ENCODE data around the gene SIN3B. TPM values are rescaled to one million over a fixed set of nuclear protein-coding genes. Genes with fewer than 3 reads are reported as not detected.

Gene SIN3B
- total and polyA plus RNA-seq, 12 donors = 22.8 to 133 (median 35.9) TPM

- 63 to 74% (median 67%) methylated on average over 2 to 4 of the region's 4 CpGs for WGBS, 4 donors
- Histone ChIP-seq H3K36me3 (replicated peaks in 1 of 2) (no peaks in the 10 kb centered on the region), H3K4me3 (no peak overlapping the region), H3K9me3 (replicated peaks in 1 of 3) (no peaks in the 10 kb centered on the region), H3K27ac (no peak overlapping the region), H3K27me3 (no peaks in the 10 kb centered on the region), H3K4me1 (replicated peaks in 1 of 2) (peaks cover 10 to 11% of the 10 kb centered on the region in 2 donors)
- intact Hi-C loops (cut with DNase I) = no loop called here
- TF ChIP-seq CTCF (IDR thresholded peaks at IDR 0.05) (no peak), POLR2A (IDR thresholded peaks at IDR 0.05) (no peak)
- no peak for DNase-seq
These were observed 63.2 kb downstream of the SIN3B start for GRCh38 chr19:16892436-16892835.

GRCh38 chr19:16892868-16893685 is 63.9 kb downstream of the SIN3B start:
- Histone ChIP-seq H3K9me3 (replicated peaks in 1 of 3) (no peaks in the 10 kb centered on the region), H3K4me1 (replicated peaks in 1 of 2) (peaks cover 10 to 16% of the 10 kb centered on the region in 2 donors), H3K27me3 (no peaks in the 10 kb centered on the region), H3K27ac (peak overlapping the region in 2 of 5 donors; percentile 25 to 26), H3K36me3 (replicated peaks in 1 of 2) (no peaks in the 10 kb centered on the region), H3K4me3 (no peak overlapping the region)
- intact Hi-C loops (cut with DNase I) = no loop called here
- peak in 1 of 7 donors; percentile 54 for DNase-seq
- no peak for TF ChIP-seq POLR2A (IDR thresholded peaks at IDR 0.05)
- no peak for TF ChIP-seq CTCF (IDR thresholded peaks at IDR 0.05)
- 57 to 85% (median 80%) methylated on average over 9 to 19 of the region's 19 CpGs for WGBS, 4 donors

GRCh38 chr19:16893686-16893989 is 64.4 kb downstream of the SIN3B start:
- Histone ChIP-seq H3K4me3 (no peak overlapping the region), H3K4me1 (replicated peaks in 1 of 2) (peaks cover 10 to 12% of the 10 kb centered on the region in 2 donors), H3K9me3 (replicated peaks in 1 of 3) (no peaks in the 10 kb centered on the region), H3K27me3 (no peaks in the 10 kb centered on the region), H3K36me3 (replicated peaks in 1 of 2) (no peaks in the 10 kb centered on the region), H3K27ac (peak overlapping the region in 2 of 5 donors; percentile 25 to 26)
- DNase-seq = peak in 3 of 7 donors; percentile 37 to 62 (median 47)
- TF ChIP-seq POLR2A (IDR thresholded peaks at IDR 0.05) = no peak
- no peak for TF ChIP-seq CTCF (IDR thresholded peaks at IDR 0.05)
- intact Hi-C loops (cut with DNase I) = no loop called here
- WGBS, 4 donors = 53 to 80% (median 61%) methylated on average over 3 to 14 of the region's 14 CpGs

GRCh38 chr19:16894080-16894479 is 64.9 kb downstream of the SIN3B start:
- Histone ChIP-seq H3K9me3 (replicated peaks in 1 of 3) (no peaks in the 10 kb centered on the region), H3K4me1 (replicated peaks in 1 of 2) (peaks cover 10 to 12% of the 10 kb centered on the region in 2 donors), H3K27me3 (no peaks in the 10 kb centered on the region), H3K36me3 (replicated peaks in 1 of 2) (no peaks in the 10 kb centered on the region), H3K27ac (peak overlapping the region in 1 of 5 donors; percentile 25), H3K4me3 (no peak overlapping the region)
- intact Hi-C loops (cut with DNase I) = no loop called here
- WGBS, 4 donors = 84 to 90% (median 85%) methylated on average over 4 to 7 of the region's 7 CpGs; no CpG with 5 or more reads in 1 of the 4 donors
- TF ChIP-seq POLR2A (IDR thresholded peaks at IDR 0.05) (no peak), CTCF (IDR thresholded peaks at IDR 0.05) (no peak)
- DNase-seq = no peak

All from adrenal gland (tissue), 12 donors.